Naive thymus-derived CD4-positive, alpha-beta T cell (primary cell): ENCODE measurements around the gene SMCO4. TPM values are rescaled to one million over a fixed set of nuclear protein-coding genes. Genes with fewer than 3 reads are reported as not detected.

Experiments
- ATAC-seq: fragments of 150-1000 bp; cut with Tn5 transposase; 2 replicates; pipeline ENCODE4 v1.10.0; 2021; ENCODE audit warnings: mild to moderate bottlenecking, moderate library complexity
- CTCF ChIA-PET: fragments of 350-600 bp; sonication (Branson Sonifier 250); formaldehyde crosslinking; loops from one replicate; lab custom pipeline; 2021; ENCODE audit warnings: antibody characterized with exemption; lab: Charles Lee
- POLR2A ChIA-PET: fragments of 350-600 bp; sonication (Branson Sonifier 250); formaldehyde crosslinking; loops from one replicate; lab custom pipeline; 2021; ENCODE audit warnings: antibody characterized with exemption, inconsistent platforms; lab: Charles Lee
- DNase-seq, 9 donors: peaks; one replicate each; pipeline versions ENCODE4 v3.0.0 to v3.0.0-alpha.2; 2020 to 2022; ENCODE audit warnings: mixed read lengths in 1 of 9
- H3K27ac ChIP-seq: one replicate; pipeline ENCODE4 v1.7.0; 2013; ENCODE audit warnings: mild to moderate bottlenecking, low read depth, low read length, moderate library complexity
- H3K27me3 ChIP-seq, 2 donors: one replicate each; pipeline ENCODE4 v1.7.0; 2013; ENCODE audit warnings: low read length in 2 of 2, mild to moderate bottlenecking in 2 of 2, moderate library complexity in 2 of 2; ENCODE audit not compliant: control insufficient read depth in 2 of 2, insufficient read depth in 2 of 2
- H3K36me3 ChIP-seq, 3 experiments: 1 replicate in 2 of 3; 2 replicates in 1 of 3; pipeline ENCODE4 v1.7.0; 2013; ENCODE audit warnings: low read length in 3 of 3, mild to moderate bottlenecking in 3 of 3, moderate library complexity in 1 of 3; ENCODE audit not compliant: insufficient read depth in 3 of 3, control insufficient read depth in 2 of 3
- H3K4me1 ChIP-seq, 2 donors: one replicate each; pipeline ENCODE4 v1.7.0; 2013; ENCODE audit warnings: low read length in 2 of 2, mild to moderate bottlenecking in 2 of 2, moderate library complexity in 1 of 2; ENCODE audit not compliant: control insufficient read depth in 2 of 2, insufficient read depth in 2 of 2
- H3K4me3 ChIP-seq: 2 replicates; pipeline ENCODE4 v1.7.0; 2013; ENCODE audit warnings: mild to moderate bottlenecking, low read length
- H3K9me3 ChIP-seq, 3 experiments: 1 replicate in 2 of 3; 2 replicates in 1 of 3; pipeline ENCODE4 v1.7.0; 2013; ENCODE audit warnings: low read length in 3 of 3; ENCODE audit not compliant: control insufficient read depth in 2 of 3
- H3K27ac Mint-ChIP-seq, 9 donors: one replicate each; pipeline ENCODE4 v1.8.0; 2020 to 2022; ENCODE audit warnings: mixed read lengths in 9 of 9, mild to moderate bottlenecking in 8 of 9, moderate library complexity in 5 of 9, inconsistent platforms in 2 of 9
- H3K27me3 Mint-ChIP-seq, 5 donors: one replicate each; pipeline ENCODE4 v1.8.0; 2021 to 2022; ENCODE audit warnings: mixed read lengths in 5 of 5, mild to moderate bottlenecking in 1 of 5
- H3K36me3 Mint-ChIP-seq, 5 donors: one replicate each; pipeline ENCODE4 v1.8.0; 2020 to 2022; ENCODE audit warnings: mixed read lengths in 5 of 5, mild to moderate bottlenecking in 3 of 5, inconsistent platforms in 1 of 5
- H3K4me1 Mint-ChIP-seq, 7 donors: one replicate each; pipeline ENCODE4 v1.8.0; 2020 to 2022; ENCODE audit warnings: mixed read lengths in 7 of 7, mild to moderate bottlenecking in 3 of 7, inconsistent platforms in 1 of 7
- H3K4me3 Mint-ChIP-seq, 10 donors: one replicate each; pipeline ENCODE4 v1.8.0; 2020 to 2022; ENCODE audit warnings: mild to moderate bottlenecking in 10 of 10, mixed read lengths in 10 of 10, moderate library complexity in 6 of 10, inconsistent platforms in 2 of 10
- H3K9me3 Mint-ChIP-seq, 11 donors: one replicate each; pipeline ENCODE4 v1.8.0; 2020 to 2022; ENCODE audit warnings: mixed read lengths in 11 of 11, mild to moderate bottlenecking in 4 of 11, inconsistent platforms in 1 of 11, moderate library complexity in 1 of 11
- intact Hi-C, 2 donors: fragments of 100-400 bp; cut with micrococcal nuclease; formaldehyde crosslinking; loops; one replicate each; pipeline ENCODE4 v1.15.1; 2023
- polyA plus RNA-seq, 2 donors: library from polyadenylated mRNA; unstranded; fragments of 300-500 nt; fragmentation: Illumina TruSeq; gene quantifications; one replicate each; pipeline ENCODE4 v1.2.3, GENCODE V29; 2021
- total RNA-seq, 6 experiments: library from RNA in 5 of 6; stranded (reverse) in 5 of 6; gene quantifications; 1 replicate in 5 of 6; 2 replicates in 1 of 6; pipeline ENCODE4 v1.2.3 and lab custom pipeline; 2021 to 2026

Gene SMCO4
- total and polyA plus RNA-seq, 7 experiments from 2014 or later: 0.97 to 34.7 (median 3.9) TPM

GRCh38 chr11:93492464-93493251, 50.5 kb downstream of the SMCO4 start:
- H3K27ac Mint-ChIP-seq: no peak overlapping the region
- H3K27me3 ChIP-seq: no peaks in the 10 kb centered on the region
- no peaks in the 10 kb centered on the region for H3K27me3 Mint-ChIP-seq
- ATAC-seq (no peak), DNase-seq (no peak)
- H3K4me1 ChIP-seq: no peaks in the 10 kb centered on the region
- H3K4me3 ChIP-seq: no peak overlapping the region
- intact Hi-C loops: no loop called here
- ChIA-PET CTCF (no interaction called here), POLR2A (no interaction called here)
- H3K36me3 ChIP-seq: no peaks in the 10 kb centered on the region
- no peaks in the 10 kb centered on the region for H3K9me3 ChIP-seq
- peaks cover 0 to 2% (median 0%) of the 10 kb centered on the region in 11 donors for H3K9me3 Mint-ChIP-seq
- no peak overlapping the region for H3K27ac ChIP-seq
- peaks cover 0 to 7% (median 0%) of the 10 kb centered on the region in 7 donors for H3K4me1 Mint-ChIP-seq
- H3K4me3 Mint-ChIP-seq: no peak overlapping the region
- peaks cover 0 to 10% (median 0%) of the 10 kb centered on the region in 5 donors for H3K36me3 Mint-ChIP-seq

GRCh38 chr11:93491973-93492372, 51.2 kb downstream of the SMCO4 start:
- Histone ChIP-seq H3K36me3 (no peaks in the 10 kb centered on the region), H3K9me3 (no peaks in the 10 kb centered on the region), H3K27ac (no peak overlapping the region), H3K27me3 (no peaks in the 10 kb centered on the region), H3K4me1 (no peaks in the 10 kb centered on the region), H3K4me3 (no peak overlapping the region)
- no peak for ATAC-seq
- H3K9me3 Mint-ChIP-seq: peaks cover 0 to 2% (median 0%) of the 10 kb centered on the region in 11 donors
- no peaks in the 10 kb centered on the region for H3K27me3 Mint-ChIP-seq
- intact Hi-C loops: no loop called here
- POLR2A ChIA-PET: no interaction called here
- no peak overlapping the region for H3K4me3 Mint-ChIP-seq
- H3K4me1 Mint-ChIP-seq: peaks cover 0 to 7% (median 0%) of the 10 kb centered on the region in 7 donors
- H3K36me3 Mint-ChIP-seq: peaks cover 0 to 10% (median 0%) of the 10 kb centered on the region in 5 donors
- no peak overlapping the region for H3K27ac Mint-ChIP-seq
- CTCF ChIA-PET: no interaction called here
- no peak for DNase-seq

- Mint-ChIP-seq H3K4me3 (no peak overlapping the region), H3K36me3 (peaks cover 0 to 10% (median 0%) of the 10 kb centered on the region in 5 donors), H3K4me1 (peaks cover 0 to 7% (median 0%) of the 10 kb centered on the region in 7 donors), H3K27ac (no peak overlapping the region), H3K9me3 (peaks cover 0 to 2% (median 0%) of the 10 kb centered on the region in 11 donors), H3K27me3 (no peaks in the 10 kb centered on the region)
- Histone ChIP-seq H3K4me3 (no peak overlapping the region), H3K27ac (no peak overlapping the region), H3K9me3 (no peaks in the 10 kb centered on the region), H3K36me3 (no peaks in the 10 kb centered on the region), H3K4me1 (no peaks in the 10 kb centered on the region), H3K27me3 (no peaks in the 10 kb centered on the region)
- ChIA-PET CTCF (no interaction called here), POLR2A (no interaction called here)
- ATAC-seq: no peak
- intact Hi-C loops: no loop called here
- DNase-seq: no peak
Measured at GRCh38 chr11:93490996-93491618, 52.1 kb downstream of the SMCO4 start.

- H3K4me1 Mint-ChIP-seq: peaks cover 0 to 7% (median 0%) of the 10 kb centered on the region in 7 donors
- ATAC-seq: no peak
- H3K27me3 ChIP-seq: no peaks in the 10 kb centered on the region
- no peak for DNase-seq
- H3K36me3 Mint-ChIP-seq: peaks cover 0 to 10% (median 0%) of the 10 kb centered on the region in 5 donors
- no peaks in the 10 kb centered on the region for H3K36me3 ChIP-seq
- H3K4me3 Mint-ChIP-seq: no peak overlapping the region
- no peaks in the 10 kb centered on the region for H3K9me3 ChIP-seq
- H3K27ac Mint-ChIP-seq: no peak overlapping the region
- no peak overlapping the region for H3K4me3 ChIP-seq
- peaks cover 0 to 2% (median 0%) of the 10 kb centered on the region in 11 donors for H3K9me3 Mint-ChIP-seq
- POLR2A ChIA-PET: no interaction called here
- CTCF ChIA-PET: no interaction called here
- intact Hi-C loops: no loop called here
- no peaks in the 10 kb centered on the region for H3K4me1 ChIP-seq
- H3K27ac ChIP-seq: no peak overlapping the region
- H3K27me3 Mint-ChIP-seq: no peaks in the 10 kb centered on the region
Measured at GRCh38 chr11:93489841-93490240, 53.4 kb downstream of the SMCO4 start.

- Histone ChIP-seq H3K36me3 (no peaks in the 10 kb centered on the region), H3K27me3 (no peaks in the 10 kb centered on the region), H3K4me3 (no peak overlapping the region), H3K9me3 (no peaks in the 10 kb centered on the region), H3K27ac (no peak overlapping the region), H3K4me1 (no peaks in the 10 kb centered on the region)
- intact Hi-C loops: no loop called here
- H3K27ac Mint-ChIP-seq: no peak overlapping the region
- H3K36me3 Mint-ChIP-seq: no peaks in the 10 kb centered on the region
- H3K4me3 Mint-ChIP-seq: no peak overlapping the region
- ChIA-PET CTCF (no interaction called here), POLR2A (no interaction called here)
- no peaks in the 10 kb centered on the region for H3K27me3 Mint-ChIP-seq
- H3K9me3 Mint-ChIP-seq: no peaks in the 10 kb centered on the region
- no peaks in the 10 kb centered on the region for H3K4me1 Mint-ChIP-seq
- no peak for ATAC-seq
- DNase-seq: no peak
Measured at GRCh38 chr11:93487032-93487483, 56.1 kb downstream of the SMCO4 start.

- POLR2A ChIA-PET: no interaction called here
Measured at GRCh38 chr11:93485983-93486382, 57.2 kb downstream of the SMCO4 start.

More at GRCh38 chr11:93485983-93486382, 57.2 kb downstream of the SMCO4 start:
- Mint-ChIP-seq H3K36me3 (no peaks in the 10 kb centered on the region), H3K27ac (no peak overlapping the region), H3K9me3 (no peaks in the 10 kb centered on the region), H3K4me3 (no peak overlapping the region), H3K27me3 (no peaks in the 10 kb centered on the region), H3K4me1 (no peaks in the 10 kb centered on the region)
- Histone ChIP-seq H3K36me3 (no peaks in the 10 kb centered on the region), H3K9me3 (no peaks in the 10 kb centered on the region), H3K4me3 (no peak overlapping the region), H3K4me1 (no peaks in the 10 kb centered on the region), H3K27me3 (no peaks in the 10 kb centered on the region), H3K27ac (no peak overlapping the region)
- no peak for ATAC-seq
- intact Hi-C loops: no loop called here
- CTCF ChIA-PET: interaction anchor here (0.6 kb wide), 1 partner anchor 325 kb away, joined by 3 read pairs; no protein-coding TSS in a partner anchor
- no peak for DNase-seq
